HepG2 (cell line): ENCODE results near the gene KIAA2012. TPM values are rescaled to one million over a fixed set of nuclear protein-coding genes. Genes with fewer than 3 reads are reported as not detected.

Experiments
- ATAC-seq: fragments of 200-7000 bp; cut with Tn5 transposase; 3 replicates; pipeline ENCODE4 v1.9.1; 2020; ENCODE audit warnings: mild to moderate bottlenecking, moderate library complexity
- BruUV-seq: library from RNA; stranded (reverse); fragments of 400-500 nt; replicated peaks from 2 replicates; lab custom pipeline; 2021; lab: Mats Ljungman, UMichigan
- CTCF ChIA-PET: fragments of 300-600 bp; formaldehyde crosslinking; extraction: SDS; loops from one replicate; lab custom pipeline; 2021; ENCODE audit warnings: low total read pairs, inconsistent platforms, low intra/inter-chr PET ratio; lab: Yijun Ruan, JAX
- POLR2A ChIA-PET: fragments of 350-600 bp; sonication (Branson Sonifier 250); formaldehyde crosslinking; loops from one replicate; lab custom pipeline; 2020; ENCODE audit warnings: antibody characterized with exemption, inconsistent platforms; lab: Yijun Ruan, JAX
- DNase-seq: peaks from one replicate; pipeline ENCODE4 v3.0.0-alpha.2; 2015; ENCODE audit warnings: low spot score
- FAIRE-seq: peaks from 3 replicates; lab custom pipeline; 2011; peaks lifted over from hg19 to GRCh38; lab: Jason Lieb, UNC
- H2AFZ ChIP-seq: one replicate; pipeline ENCODE4 v1.6.1; 2011; ENCODE audit warnings: low read length, inconsistent platforms
- H3K27ac ChIP-seq: fragments of 300-600 bp; 3 replicates; pipeline ENCODE4 v1.8.0; 2011; ENCODE audit warnings: mixed run types, mild to moderate bottlenecking, mixed read lengths, low read length, inconsistent platforms; ENCODE audit not compliant: insufficient read depth; ENCODE audit errors: extremely low read length
- H3K27me3 ChIP-seq, 2 experiments: fragments of 200-600 bp in 1 of 2; 2 replicates in 1 of 2; 3 replicates in 1 of 2; pipeline versions ENCODE4 v1.6.0 to v1.8.0; 2011; ENCODE audit warnings: low read length in 2 of 2, mild to moderate bottlenecking in 2 of 2, moderate library complexity in 2 of 2, inconsistent platforms in 1 of 2; ENCODE audit not compliant: insufficient read depth in 2 of 2, control insufficient read depth in 1 of 2
- H3K36me3 ChIP-seq, 2 experiments: fragments of 200-600 bp in 1 of 2; replicated peaks in 1 of 2; 2 replicates in 1 of 2; 3 replicates in 1 of 2; pipeline versions ENCODE4 v1.5.1 to v1.8.0; 2011; ENCODE audit warnings: low read length in 2 of 2, inconsistent platforms in 1 of 2; ENCODE audit not compliant: insufficient read depth in 2 of 2, control insufficient read depth in 1 of 2
- H3K4me1 ChIP-seq: 2 replicates; pipeline ENCODE4 v1.5.1; 2012; ENCODE audit warnings: low read length, inconsistent platforms; ENCODE audit not compliant: insufficient read depth
- H3K4me2 ChIP-seq: 2 replicates; pipeline ENCODE4 v1.6.0; 2011; ENCODE audit warnings: low read depth, low read length, inconsistent platforms
- H3K4me3 ChIP-seq, 3 experiments: fragments of 200-600 bp in 1 of 3; sonication (generic), shearing (Covaris generic) in 1 of 3; replicated peaks in 1 of 3; 2 replicates each; pipeline ENCODE4 v1.5.1; 2011 to 2016; ENCODE audit warnings: low read length in 3 of 3, inconsistent platforms in 2 of 3, low read depth in 2 of 3, mild to moderate bottlenecking in 2 of 3, control low read depth in 1 of 3, mixed read lengths in 1 of 3; ENCODE audit not compliant: insufficient read depth in 1 of 3
- H3K79me2 ChIP-seq: one replicate; pipeline ENCODE4 v1.6.1; 2011; ENCODE audit warnings: low read length, inconsistent platforms; ENCODE audit not compliant: insufficient read depth
- H3K9ac ChIP-seq: 2 replicates; pipeline ENCODE4 v1.6.0; 2011; ENCODE audit warnings: mild to moderate bottlenecking, low read depth, low read length, inconsistent platforms; ENCODE audit not compliant: insufficient read depth
- H3K9me3 ChIP-seq: 2 replicates; pipeline ENCODE4 v1.5.1; 2012; ENCODE audit warnings: mild to moderate bottlenecking, low read length
- H4K20me1 ChIP-seq: 2 replicates; pipeline ENCODE4 v1.6.0; 2011; ENCODE audit warnings: inconsistent platforms, mild to moderate bottlenecking, low read length, moderate library complexity; ENCODE audit not compliant: insufficient read depth
- KLF6 ChIP-seq: IDR thresholded peaks from 2 replicates; pipeline ENCODE4 v1.8.0; 2016; ENCODE audit warnings: missing biosample characterization, missing genetic modification reagents
- ZBTB20 ChIP-seq: sonication (generic); formaldehyde crosslinking; IDR thresholded peaks from 2 replicates; pipeline ENCODE4 v1.8.1; 2023; ENCODE audit warnings: missing genetic modification reagents, low read depth, mild to moderate bottlenecking, borderline replicate concordance
- ZNF33A ChIP-seq: sonication (generic); formaldehyde crosslinking; IDR thresholded peaks from 2 replicates; pipeline ENCODE4 v1.5.1; 2020; ENCODE audit warnings: missing genetic modification reagents, mild to moderate bottlenecking, moderate library complexity, borderline replicate concordance
- ZNF839 ChIP-seq: sonication (generic); formaldehyde crosslinking; IDR thresholded peaks from 2 replicates; pipeline ENCODE4 v1.4.0; 2020; ENCODE audit warnings: missing genetic modification reagents, mild to moderate bottlenecking, borderline replicate concordance
- ZNF879 ChIP-seq: sonication (generic); formaldehyde crosslinking; IDR thresholded peaks from 2 replicates; pipeline ENCODE4 v1.8.1; 2023; ENCODE audit warnings: missing genetic modification reagents
- ZSCAN22 ChIP-seq: sonication (generic); formaldehyde crosslinking; IDR thresholded peaks from 2 replicates; pipeline ENCODE4 v1.4.0; 2020; ENCODE audit warnings: mild to moderate bottlenecking, missing genetic modification reagents
- WGBS: methylation state at CpG from one replicate; pipeline ENCODE4 v1.1.6; 2017; ENCODE audit warnings: low lambda C conversion rate; 5-methylcytosine and 5-hydroxymethylcytosine counted together
- in situ Hi-C: cut with HindIII; loops from 2 replicates; pipeline ENCODE4 v1.10.0; 2017; ENCODE audit warnings: low pct_unique_long_range_greater_than_20kb; ENCODE audit not compliant: extremely low pct_ligation_motif_present
- intact Hi-C: fragments of 100-400 bp; cut with micrococcal nuclease; formaldehyde crosslinking; loops from one replicate; pipeline ENCODE4 v1.10.0; 2022; ENCODE audit not compliant: unreplicated experiment
- polyA plus RNA-seq, 8 experiments: library from polyadenylated mRNA; depleted of rRNA in 3 of 8; stranded (reverse) in 7 of 8; unstranded in 1 of 8; fragments of >200 nt; fragmentation: Illumina TruSeq in 4 of 8; extraction: Trizol in 4 of 8; gene quantifications; 2 replicates each; pipeline versions ENCODE4 v1.2.1 to v1.2.3, GENCODE V29; 2011 to 2016; ENCODE audit warnings: low read depth in 4 of 8, missing spikeins in 1 of 8, mixed read lengths in 1 of 8; ENCODE audit not compliant: insufficient read depth in 1 of 8
- total RNA-seq, 5 experiments: library from RNA; depleted of rRNA; stranded (reverse); fragments of >200 nt; fragmentation: Illumina TruSeq; extraction: Trizol; gene quantifications; 2 replicates each; pipeline ENCODE4 v1.2.3, GENCODE V29; 2016; ENCODE audit warnings: low read depth in 1 of 5
- TF ChIP-seq, protein P1 (sequence below): sonication (generic); formaldehyde crosslinking; IDR thresholded peaks from 2 replicates; pipeline ENCODE4 v1.4.0; 2020; ENCODE audit warnings: mild to moderate bottlenecking, missing genetic modification reagents
- TF ChIP-seq, protein P2 (sequence below): sonication (generic); formaldehyde crosslinking; IDR thresholded peaks from 2 replicates; pipeline ENCODE4 v1.5.1; 2020; ENCODE audit warnings: missing genetic modification reagents, mild to moderate bottlenecking, borderline replicate concordance
- TF ChIP-seq, protein P3 (sequence below): sonication (generic); formaldehyde crosslinking; IDR thresholded peaks from 2 replicates; pipeline ENCODE4 v1.9.0; 2021; ENCODE audit warnings: mild to moderate bottlenecking, missing genetic modification reagents
- TF ChIP-seq, protein P4 (sequence below): sonication (generic); formaldehyde crosslinking; IDR thresholded peaks from 2 replicates; pipeline ENCODE4 v1.8.0; 2022; ENCODE audit warnings: missing genetic modification reagents, mild to moderate bottlenecking, moderate library complexity, borderline replicate concordance

The KIAA2012 gene
- total and polyA plus RNA-seq, 2 of the 13 experiments (the other 11 are each of a cell fraction or from before 2014, with no cell fraction given), result not detected

DNA sequence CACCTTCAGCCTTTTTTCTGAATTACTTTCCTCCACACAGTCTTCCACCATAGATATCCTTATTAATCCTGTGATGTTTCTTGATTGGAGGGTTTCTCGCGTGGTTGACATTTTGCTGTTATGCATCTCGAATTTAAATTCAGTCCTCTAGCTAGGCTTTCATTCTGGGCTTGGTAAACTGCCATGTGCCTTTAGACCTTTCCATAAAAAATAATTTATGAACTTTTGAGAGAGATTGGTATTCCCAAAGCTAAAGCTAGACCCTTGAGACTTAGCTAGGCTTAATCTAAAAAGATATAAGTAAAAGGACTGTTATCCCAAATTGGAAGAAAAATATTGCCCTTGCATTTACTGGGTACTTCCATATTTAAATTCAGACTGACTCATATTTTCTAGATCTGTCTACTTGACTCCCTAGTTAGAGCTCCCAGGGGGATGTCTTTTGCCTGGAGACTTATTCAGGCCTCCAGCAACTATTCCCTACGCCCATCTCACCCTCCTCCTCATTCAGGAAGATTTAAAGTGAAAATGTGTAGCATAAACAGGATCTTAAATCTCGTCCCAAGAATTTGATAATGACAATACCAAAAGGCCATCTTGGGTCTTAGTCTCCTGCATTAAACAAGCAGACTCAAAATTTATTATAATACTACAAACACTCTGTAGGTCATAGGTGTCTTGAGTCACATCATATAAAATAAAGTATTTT lies 60.3 kb downstream of the KIAA2012 start:
- Histone ChIP-seq H3K27ac (no peak overlapping the region), H3K9ac (no peak overlapping the region), H3K9me3 (no peaks in the 10 kb centered on the region), H2AFZ (no peak overlapping the region), H4K20me1 (no peaks in the 10 kb centered on the region), H3K4me1 (peaks cover 10% of the 10 kb centered on the region), H3K27me3 (no peaks in the 10 kb centered on the region), H3K4me2 (no peak overlapping the region), H3K36me3 (no peaks in the 10 kb centered on the region), H3K4me3 (no peak overlapping the region), H3K79me2 (no peaks in the 10 kb centered on the region)
- intact Hi-C loops (no loop called here), in situ Hi-C loops (no loop called here)
- WGBS, result 43% methylated on average over 5 of the region's 5 CpGs
- POLR2A ChIA-PET, result no interaction called here
- BruUV-seq, result no TSS peak
- no peak for FAIRE-seq
- CTCF ChIA-PET, result no interaction called here
- ATAC-seq, result no peak
- DNase-seq, result no peak
- TF ChIP-seq, protein P1, sequence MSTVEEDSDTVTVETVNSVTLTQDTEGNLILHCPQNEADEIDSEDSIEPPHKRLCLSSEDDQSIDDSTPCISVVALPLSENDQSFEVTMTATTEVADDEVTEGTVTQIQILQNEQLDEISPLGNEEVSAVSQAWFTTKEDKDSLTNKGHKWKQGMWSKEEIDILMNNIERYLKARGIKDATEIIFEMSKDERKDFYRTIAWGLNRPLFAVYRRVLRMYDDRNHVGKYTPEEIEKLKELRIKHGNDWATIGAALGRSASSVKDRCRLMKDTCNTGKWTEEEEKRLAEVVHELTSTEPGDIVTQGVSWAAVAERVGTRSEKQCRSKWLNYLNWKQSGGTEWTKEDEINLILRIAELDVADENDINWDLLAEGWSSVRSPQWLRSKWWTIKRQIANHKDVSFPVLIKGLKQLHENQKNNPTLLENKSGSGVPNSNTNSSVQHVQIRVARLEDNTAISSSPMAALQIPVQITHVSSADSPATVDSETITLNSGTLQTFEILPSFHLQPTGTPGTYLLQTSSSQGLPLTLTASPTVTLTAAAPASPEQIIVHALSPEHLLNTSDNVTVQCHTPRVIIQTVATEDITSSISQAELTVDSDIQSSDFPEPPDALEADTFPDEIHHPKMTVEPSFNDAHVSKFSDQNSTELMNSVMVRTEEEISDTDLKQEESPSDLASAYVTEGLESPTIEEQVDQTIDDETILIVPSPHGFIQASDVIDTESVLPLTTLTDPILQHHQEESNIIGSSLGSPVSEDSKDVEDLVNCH (CRISPR knock-in tag), result no peak
- TF ChIP-seq, protein P2, sequence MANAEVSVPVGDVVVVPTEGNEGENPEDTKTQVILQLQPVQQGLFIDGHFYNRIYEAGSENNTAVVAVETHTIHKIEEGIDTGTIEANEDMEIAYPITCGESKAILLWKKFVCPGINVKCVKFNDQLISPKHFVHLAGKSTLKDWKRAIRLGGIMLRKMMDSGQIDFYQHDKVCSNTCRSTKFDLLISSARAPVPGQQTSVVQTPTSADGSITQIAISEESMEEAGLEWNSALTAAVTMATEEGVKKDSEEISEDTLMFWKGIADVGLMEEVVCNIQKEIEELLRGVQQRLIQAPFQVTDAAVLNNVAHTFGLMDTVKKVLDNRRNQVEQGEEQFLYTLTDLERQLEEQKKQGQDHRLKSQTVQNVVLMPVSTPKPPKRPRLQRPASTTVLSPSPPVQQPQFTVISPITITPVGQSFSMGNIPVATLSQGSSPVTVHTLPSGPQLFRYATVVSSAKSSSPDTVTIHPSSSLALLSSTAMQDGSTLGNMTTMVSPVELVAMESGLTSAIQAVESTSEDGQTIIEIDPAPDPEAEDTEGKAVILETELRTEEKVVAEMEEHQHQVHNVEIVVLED (CRISPR knock-in tag), result no peak
- no peak for TF ChIP-seq ZNF839 (CRISPR knock-in tag)
- TF ChIP-seq ZBTB20, result no peak
- no peak for TF ChIP-seq KLF6 (CRISPR knock-in tag)
- TF ChIP-seq ZSCAN22, result no peak
- TF ChIP-seq, protein P3, sequence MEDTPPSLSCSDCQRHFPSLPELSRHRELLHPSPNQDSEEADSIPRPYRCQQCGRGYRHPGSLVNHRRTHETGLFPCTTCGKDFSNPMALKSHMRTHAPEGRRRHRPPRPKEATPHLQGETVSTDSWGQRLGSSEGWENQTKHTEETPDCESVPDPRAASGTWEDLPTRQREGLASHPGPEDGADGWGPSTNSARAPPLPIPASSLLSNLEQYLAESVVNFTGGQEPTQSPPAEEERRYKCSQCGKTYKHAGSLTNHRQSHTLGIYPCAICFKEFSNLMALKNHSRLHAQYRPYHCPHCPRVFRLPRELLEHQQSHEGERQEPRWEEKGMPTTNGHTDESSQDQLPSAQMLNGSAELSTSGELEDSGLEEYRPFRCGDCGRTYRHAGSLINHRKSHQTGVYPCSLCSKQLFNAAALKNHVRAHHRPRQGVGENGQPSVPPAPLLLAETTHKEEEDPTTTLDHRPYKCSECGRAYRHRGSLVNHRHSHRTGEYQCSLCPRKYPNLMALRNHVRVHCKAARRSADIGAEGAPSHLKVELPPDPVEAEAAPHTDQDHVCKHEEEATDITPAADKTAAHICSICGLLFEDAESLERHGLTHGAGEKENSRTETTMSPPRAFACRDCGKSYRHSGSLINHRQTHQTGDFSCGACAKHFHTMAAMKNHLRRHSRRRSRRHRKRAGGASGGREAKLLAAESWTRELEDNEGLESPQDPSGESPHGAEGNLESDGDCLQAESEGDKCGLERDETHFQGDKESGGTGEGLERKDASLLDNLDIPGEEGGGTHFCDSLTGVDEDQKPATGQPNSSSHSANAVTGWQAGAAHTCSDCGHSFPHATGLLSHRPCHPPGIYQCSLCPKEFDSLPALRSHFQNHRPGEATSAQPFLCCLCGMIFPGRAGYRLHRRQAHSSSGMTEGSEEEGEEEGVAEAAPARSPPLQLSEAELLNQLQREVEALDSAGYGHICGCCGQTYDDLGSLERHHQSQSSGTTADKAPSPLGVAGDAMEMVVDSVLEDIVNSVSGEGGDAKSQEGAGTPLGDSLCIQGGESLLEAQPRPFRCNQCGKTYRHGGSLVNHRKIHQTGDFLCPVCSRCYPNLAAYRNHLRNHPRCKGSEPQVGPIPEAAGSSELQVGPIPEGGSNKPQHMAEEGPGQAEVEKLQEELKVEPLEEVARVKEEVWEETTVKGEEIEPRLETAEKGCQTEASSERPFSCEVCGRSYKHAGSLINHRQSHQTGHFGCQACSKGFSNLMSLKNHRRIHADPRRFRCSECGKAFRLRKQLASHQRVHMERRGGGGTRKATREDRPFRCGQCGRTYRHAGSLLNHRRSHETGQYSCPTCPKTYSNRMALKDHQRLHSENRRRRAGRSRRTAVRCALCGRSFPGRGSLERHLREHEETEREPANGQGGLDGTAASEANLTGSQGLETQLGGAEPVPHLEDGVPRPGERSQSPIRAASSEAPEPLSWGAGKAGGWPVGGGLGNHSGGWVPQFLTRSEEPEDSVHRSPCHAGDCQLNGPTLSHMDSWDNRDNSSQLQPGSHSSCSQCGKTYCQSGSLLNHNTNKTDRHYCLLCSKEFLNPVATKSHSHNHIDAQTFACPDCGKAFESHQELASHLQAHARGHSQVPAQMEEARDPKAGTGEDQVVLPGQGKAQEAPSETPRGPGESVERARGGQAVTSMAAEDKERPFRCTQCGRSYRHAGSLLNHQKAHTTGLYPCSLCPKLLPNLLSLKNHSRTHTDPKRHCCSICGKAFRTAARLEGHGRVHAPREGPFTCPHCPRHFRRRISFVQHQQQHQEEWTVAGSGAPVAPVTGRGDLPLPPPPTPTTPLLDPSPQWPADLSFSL, result no peak
- TF ChIP-seq, protein P4, sequence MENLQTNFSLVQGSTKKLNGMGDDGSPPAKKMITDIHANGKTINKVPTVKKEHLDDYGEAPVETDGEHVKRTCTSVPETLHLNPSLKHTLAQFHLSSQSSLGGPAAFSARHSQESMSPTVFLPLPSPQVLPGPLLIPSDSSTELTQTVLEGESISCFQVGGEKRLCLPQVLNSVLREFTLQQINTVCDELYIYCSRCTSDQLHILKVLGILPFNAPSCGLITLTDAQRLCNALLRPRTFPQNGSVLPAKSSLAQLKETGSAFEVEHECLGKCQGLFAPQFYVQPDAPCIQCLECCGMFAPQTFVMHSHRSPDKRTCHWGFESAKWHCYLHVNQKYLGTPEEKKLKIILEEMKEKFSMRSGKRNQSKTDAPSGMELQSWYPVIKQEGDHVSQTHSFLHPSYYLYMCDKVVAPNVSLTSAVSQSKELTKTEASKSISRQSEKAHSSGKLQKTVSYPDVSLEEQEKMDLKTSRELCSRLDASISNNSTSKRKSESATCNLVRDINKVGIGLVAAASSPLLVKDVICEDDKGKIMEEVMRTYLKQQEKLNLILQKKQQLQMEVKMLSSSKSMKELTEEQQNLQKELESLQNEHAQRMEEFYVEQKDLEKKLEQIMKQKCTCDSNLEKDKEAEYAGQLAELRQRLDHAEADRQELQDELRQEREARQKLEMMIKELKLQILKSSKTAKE (CRISPR knock-in tag), result no peak
- TF ChIP-seq ZNF879 (CRISPR knock-in tag), result no peak
- TF ChIP-seq ZNF33A (CRISPR knock-in tag), result no peak
